ENCODE measurements around the gene TPTE.
"Not testable (repeated sequence)": the region's sequence is repeated elsewhere in the genome, so short reads cannot be mapped to it uniquely, and the experiment has no call there.

DNA sequence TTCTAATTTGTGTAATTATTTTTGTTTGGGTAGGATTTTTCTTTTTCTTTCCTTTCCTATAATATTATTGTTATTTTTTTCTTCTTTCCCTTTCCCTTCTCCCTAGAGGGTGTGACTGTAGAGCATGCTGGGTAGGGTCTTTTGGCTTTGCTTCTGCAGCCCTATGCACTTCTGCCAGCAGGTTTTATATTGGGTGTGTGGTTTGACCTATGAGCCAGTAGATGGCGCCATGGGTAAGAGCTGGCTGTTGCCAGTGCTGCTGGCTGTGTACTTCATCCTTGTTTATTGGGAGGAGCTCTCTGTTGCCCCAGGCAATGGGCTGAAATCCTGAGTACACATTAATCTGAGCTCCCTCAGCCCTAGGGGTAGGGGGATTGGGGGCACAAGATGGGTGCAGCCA is 67.7 kb downstream of the TPTE start:
- not testable (repeated sequence) for TF ChIP-seq POLR2A (IDR thresholded peaks at IDR 0.05; ENCODE audit: extremely low read depth, insufficient read length); MYC (IDR thresholded peaks at IDR 0.05; ENCODE audit: low read depth, low read length)

Data from NB4 (cell line).